VCaP (cell line): Measurements from ENCODE around the gene NFIB.

Experiments
- H3K27ac ChIP-seq: fragments of 450-650 bp; 2 replicates; pipeline ENCODE4 v1.5.1; 2017
- CTCF ChIP-seq: fragments of 450-650 bp; conservative IDR thresholded peaks from 2 replicates; pipeline ENCODE4 v1.5.1; 2017; ENCODE audit warnings: mild to moderate bottlenecking, moderate library complexity

NFIB gene

GRCh38 chr9:14132775-14133174 lies 181.2 kb downstream of the NFIB start:
- no peak overlapping the region for H3K27ac ChIP-seq
- no peak for TF ChIP-seq CTCF

- no peak for TF ChIP-seq CTCF
- H3K27ac ChIP-seq, result no peak overlapping the region
Measured at GRCh38 chr9:14131356-14132088, 182.4 kb downstream of the NFIB start.

- TF ChIP-seq CTCF, result no peak
- H3K27ac ChIP-seq, result no peak overlapping the region
Measured at GRCh38 chr9:14127656-14128055, 186.3 kb downstream of the NFIB start.

- H3K27ac ChIP-seq, result no peak overlapping the region; the same call in 1 of the 2 replicates
- TF ChIP-seq CTCF, result no peak
Measured at GRCh38 chr9:14119694-14120514, 194.0 kb downstream of the NFIB start.

GRCh38 chr9:14112226-14112625 lies 201.7 kb downstream of the NFIB start:
- H3K27ac ChIP-seq, result no peak overlapping the region
- no peak for TF ChIP-seq CTCF

- H3K27ac ChIP-seq, result no peak overlapping the region
- no peak for TF ChIP-seq CTCF
Measured at GRCh38 chr9:14111696-14112095, 202.2 kb downstream of the NFIB start.

- peak overlapping the region; percentile 75 for H3K27ac ChIP-seq
Measured at GRCh38 chr9:14107977-14108376, 206.0 kb downstream of the NFIB start.

More at GRCh38 chr9:14107977-14108376, 206.0 kb downstream of the NFIB start:
- TF ChIP-seq CTCF, result no peak
